ENCODE measurements around the gene MROH8.

- TF ChIP-seq, protein P1, sequence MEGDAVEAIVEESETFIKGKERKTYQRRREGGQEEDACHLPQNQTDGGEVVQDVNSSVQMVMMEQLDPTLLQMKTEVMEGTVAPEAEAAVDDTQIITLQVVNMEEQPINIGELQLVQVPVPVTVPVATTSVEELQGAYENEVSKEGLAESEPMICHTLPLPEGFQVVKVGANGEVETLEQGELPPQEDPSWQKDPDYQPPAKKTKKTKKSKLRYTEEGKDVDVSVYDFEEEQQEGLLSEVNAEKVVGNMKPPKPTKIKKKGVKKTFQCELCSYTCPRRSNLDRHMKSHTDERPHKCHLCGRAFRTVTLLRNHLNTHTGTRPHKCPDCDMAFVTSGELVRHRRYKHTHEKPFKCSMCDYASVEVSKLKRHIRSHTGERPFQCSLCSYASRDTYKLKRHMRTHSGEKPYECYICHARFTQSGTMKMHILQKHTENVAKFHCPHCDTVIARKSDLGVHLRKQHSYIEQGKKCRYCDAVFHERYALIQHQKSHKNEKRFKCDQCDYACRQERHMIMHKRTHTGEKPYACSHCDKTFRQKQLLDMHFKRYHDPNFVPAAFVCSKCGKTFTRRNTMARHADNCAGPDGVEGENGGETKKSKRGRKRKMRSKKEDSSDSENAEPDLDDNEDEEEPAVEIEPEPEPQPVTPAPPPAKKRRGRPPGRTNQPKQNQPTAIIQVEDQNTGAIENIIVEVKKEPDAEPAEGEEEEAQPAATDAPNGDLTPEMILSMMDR (IDR thresholded peaks at IDR 0.05) = no peak
- TF ChIP-seq POLR2A (IDR thresholded peaks at IDR 0.05) (no peak), POLR2AphosphoS5 (IDR thresholded peaks at IDR 0.05) (no peak), EP300 (IDR thresholded peaks at IDR 0.05) (no peak)
Observed at GRCh38 chr20:37102571-37102970, 76.8 kb downstream of the MROH8 start.
